Fibroblast of upper back skin (primary cell): Measurements from ENCODE around the gene NOP14.
"Not testable (repeated sequence)": the region's sequence is repeated elsewhere in the genome, so short reads cannot be mapped to it uniquely, and the experiment has no call there.

Experiments
- DNase-seq: peaks from one replicate; pipeline ENCODE4 v3.0.0-alpha.2; 2013

The NOP14 gene

DNA sequence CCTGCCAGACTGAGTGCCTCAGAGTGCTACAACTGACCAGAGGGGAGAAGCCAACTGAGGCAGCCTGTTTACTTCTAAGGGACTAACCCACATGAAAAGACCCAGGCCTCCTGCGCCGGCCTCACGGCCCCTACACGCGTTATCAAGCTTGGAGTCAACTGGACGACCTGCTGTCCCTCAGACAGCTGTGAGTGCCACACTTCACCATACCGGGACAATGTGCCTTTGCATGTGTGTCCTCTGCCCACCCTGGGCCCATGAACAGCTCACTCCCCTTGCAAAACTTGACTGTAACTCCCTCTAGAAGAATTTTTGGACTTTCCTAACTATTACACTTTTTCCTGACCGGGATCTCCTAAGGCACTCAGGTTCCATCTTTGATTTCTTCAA lies 1.8 kb downstream of the NOP14 start:
- DNase-seq, result no peak

- not testable (repeated sequence) for DNase-seq
These were observed 2.8 kb downstream of the NOP14 start for GRCh38 chr4:2960450-2960849.

DNA sequence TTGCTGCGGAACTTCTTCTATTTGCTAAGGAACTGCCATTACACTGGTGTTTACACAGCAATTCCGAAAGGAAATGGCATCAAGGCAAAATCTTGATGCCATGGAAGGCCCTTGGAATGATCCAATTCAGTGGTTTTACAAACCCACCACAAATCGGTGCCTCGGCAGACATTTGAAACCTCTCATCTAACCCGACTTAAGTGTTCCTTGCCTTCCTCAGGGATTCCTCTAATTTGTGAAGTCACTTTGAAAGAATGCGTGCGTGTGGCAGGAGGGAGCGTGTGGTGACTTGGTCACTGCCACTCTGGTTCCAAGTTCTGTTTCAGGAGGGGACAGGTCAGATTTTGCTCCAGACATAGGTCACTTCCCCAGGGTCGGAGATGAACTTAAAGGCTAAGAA lies 4.8 kb downstream of the NOP14 start:
- peak; percentile 66 for DNase-seq

GRCh38 chr4:2955186-2956044 lies 7.8 kb downstream of the NOP14 start:
- DNase-seq, result not testable (repeated sequence)

DNA sequence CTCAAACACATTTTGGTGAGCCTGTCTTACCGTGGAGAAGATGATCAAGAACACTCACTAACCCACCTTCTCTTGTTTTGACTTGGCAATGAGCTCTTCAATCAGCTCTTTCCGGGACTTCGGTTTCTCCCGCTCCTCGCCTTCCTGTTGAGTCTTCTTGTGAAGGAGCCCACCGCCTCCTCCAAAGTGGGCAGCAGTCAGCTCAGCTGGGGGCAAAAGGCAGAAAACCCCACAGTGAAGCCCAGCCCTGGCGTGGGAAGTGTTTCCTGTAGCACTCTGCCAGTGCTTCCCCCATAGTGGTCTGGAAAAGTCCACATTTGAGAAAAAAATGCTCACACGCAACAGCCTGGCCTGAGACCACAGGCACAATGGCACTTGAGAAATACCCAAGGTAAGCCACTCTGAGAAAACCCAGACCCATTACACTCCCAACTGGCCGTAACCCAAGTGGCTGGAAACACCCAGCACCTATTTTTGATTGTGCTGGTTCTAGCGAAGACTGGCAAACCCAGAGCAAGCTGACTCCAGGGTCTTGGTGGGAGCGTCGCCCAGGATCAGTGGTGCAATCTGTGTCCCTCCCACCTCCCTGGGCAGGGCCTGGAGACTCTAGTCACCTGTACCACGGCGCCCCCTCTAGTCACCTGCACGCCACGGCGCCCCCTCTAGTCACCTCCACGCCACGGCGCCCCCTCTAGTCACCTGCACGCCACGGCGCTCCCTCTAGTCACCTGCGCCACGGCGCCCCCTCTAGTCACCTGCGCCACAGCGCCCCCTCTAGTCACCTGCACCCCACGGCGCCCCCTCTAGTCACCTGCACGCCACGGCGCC lies 8.6 kb downstream of the NOP14 start:
- DNase-seq, result no peak

- no peak for DNase-seq
These were observed 9.7 kb downstream of the NOP14 start for GRCh38 chr4:2953496-2953895.

- no peak for DNase-seq
These were observed 12.8 kb downstream of the NOP14 start for GRCh38 chr4:2950221-2950989.

- DNase-seq, result no peak
These were observed 13.5 kb downstream of the NOP14 start for GRCh38 chr4:2949782-2950125.

DNA sequence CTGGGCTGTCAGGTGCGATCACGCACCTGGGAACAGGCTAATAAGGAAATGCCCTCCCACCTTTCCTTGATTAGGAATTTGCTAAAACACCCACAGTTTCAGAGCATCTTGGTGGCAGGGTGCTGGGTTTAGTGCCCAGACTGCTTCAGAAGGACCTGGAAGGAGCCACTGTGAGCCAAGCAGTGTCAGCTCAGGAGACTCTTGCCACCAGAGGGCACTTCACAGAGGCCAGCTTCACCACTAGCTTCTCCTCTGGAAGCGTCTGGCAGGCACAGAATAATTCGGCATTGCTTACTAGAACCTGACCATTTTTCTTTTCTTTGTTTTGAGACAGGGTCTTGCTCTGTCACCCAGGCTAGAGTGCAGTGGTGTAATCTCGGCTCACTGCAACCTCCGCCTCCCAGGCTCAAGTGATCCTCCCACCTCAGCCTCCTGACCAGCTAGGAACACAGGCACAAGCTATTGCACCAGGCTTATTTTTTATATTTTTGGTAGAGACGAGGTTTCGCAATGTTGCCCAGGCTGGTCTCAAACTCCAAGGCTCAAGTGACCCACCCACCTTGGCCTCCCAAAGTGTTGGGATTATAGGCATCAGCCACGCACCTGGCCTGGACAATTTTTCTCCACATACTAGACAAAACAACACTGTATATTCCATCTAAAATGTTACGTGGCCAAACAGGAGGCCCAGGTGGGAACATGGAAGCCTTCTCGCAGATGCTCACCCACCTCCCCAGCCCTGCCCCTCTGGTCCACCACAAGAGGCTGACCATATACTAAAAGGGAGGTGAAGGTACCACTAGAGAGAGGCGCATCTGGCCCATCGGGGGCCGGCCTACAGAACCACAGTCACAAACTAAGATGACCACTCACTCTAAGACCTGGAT lies 14.1 kb downstream of the NOP14 start:
- DNase-seq, result no peak

- no peak for DNase-seq
These were observed 15.3 kb downstream of the NOP14 start for GRCh38 chr4:2947926-2948325.

DNA sequence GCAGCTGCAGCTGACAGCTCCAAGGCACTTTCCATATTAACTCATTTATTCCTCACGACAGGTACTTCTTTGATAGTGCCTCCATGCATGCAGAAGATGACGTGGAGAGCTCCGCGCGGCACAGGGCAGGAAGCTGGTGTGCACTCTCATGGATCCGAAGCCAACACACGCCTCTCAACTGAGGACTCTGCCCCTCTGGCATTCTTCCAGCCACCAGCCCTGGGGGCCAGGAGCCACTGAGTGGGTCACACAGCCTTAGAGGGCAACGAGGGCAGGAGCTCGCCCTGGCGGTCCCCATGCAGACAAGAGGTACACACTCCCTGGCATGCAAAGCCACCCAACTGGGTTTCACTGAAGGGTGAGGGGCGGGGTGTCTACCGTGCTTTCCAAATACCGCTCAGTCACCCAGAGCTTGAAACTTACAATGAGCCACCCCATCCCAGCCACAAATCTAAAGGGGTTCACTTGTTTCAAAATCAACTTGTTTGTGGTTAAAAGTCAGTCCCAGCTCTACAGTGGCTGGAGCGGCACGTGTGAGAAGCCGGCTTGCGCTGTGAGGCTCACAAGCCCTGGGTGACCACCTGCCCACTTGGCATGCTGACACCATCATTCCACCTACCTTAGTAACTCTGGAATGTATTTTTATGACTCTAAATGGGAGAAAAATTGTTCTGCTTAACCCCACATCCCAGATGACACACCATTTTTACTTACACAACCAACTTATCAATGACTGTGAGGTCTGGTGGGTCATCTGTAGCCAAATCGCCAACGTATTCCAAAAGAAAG lies 16.2 kb downstream of the NOP14 start:
- no peak for DNase-seq

DNA sequence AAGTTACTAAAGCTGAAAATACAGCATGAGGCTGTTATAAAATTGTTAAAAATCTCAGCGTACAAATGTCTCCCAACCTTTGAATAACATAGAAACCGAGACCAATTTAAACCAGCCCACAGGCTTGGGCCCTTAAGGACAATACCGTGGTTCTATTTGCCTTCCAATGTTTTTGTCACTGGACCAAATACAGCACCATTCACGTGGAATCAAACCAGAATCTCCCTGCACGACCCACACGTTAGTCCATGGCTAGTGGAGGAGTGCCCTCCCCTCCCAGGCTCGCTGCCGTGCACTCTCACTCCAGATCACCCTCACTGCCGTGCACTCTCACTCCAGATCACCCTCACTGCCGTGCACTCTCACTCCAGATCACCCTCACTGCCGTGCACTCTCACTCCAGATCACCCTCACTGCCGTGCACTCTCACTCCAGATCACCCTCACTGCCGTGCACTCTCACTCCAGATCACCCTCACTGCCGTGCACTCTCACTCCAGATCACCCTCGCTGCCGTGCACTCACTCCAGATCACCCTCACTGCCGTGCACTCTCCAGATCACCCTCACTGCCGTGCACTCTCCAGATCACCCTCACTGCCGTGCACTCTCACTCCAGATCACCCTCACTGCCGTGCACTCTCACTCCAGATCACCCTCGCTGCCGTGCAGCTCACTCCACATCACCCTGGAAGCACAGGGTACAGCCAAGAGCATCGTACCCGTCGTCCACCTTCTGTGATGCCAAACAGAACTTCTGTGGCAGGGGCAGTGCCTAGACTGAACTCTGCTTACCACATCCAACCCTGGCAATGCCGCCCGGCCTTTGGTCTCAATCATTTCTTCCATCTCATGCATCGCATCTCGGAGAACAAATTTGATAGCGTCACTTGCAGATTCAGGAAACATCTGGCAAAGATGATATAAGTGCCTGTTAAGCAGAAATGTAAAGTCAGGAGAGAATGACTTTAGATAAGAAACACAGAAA lies 17.3 kb downstream of the NOP14 start:
- not testable (repeated sequence) for DNase-seq

DNA sequence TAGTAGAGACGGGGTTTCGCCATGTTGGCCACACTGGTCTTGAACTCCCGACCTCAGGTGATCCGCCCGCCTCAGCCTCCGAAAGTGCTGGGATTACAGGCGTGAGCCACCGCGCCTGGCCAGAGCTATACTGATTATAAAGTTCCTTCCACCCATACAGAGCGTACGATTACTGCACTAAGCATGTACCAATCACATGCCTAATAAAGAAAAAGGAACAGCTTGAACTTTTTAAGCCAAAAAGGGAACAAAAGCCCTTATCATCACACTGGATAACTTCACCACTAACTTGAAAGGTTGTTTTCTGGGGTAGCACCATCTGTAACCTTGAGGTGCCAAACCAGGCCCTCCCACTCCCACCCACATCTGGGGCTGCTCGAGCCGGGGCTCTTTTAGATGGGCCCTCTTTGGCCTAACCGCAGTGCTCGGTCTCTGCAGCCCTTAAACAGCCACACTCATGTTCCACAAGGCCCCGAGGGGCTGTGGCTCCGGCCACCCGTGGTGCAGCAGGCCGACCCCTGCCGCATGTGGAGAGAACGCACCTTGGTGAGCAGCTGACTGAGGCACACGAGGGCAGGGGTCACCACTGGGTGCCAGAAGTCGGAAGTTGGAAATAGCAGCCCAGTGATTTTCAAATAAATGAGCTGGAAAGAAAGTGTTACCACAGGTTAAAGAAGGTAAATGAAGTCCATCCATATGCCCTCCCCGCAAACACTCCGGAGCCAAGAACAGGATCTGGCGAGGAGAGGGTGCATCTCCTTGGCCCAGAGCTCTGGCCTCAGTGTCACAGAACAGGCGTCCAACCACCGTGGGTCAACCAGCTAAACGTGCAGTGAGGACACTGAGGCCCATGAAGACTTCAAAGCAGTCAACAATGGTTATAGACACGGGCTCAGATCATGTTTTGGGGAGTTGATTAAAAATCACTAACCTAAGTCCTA lies 18.4 kb downstream of the NOP14 start:
- DNase-seq, result no peak

DNA sequence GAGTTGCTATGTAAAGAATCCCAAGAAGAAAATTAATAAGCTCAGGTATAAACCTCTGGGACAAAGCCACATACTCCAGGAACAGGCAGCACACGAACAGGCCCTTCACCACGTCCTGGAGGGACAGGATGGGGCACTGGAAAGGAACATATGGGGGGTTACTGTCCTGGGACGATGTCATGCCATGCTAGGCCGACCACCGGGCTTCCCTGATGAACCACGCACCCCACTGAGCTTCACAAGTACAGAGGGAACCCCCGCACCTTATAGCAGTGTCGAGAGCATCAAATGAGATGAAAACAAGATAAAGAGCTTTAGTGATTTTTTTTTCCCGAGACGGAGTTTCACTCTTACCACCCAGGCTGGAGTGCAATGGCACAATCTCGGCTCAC lies 19.1 kb downstream of the NOP14 start:
- DNase-seq, result no peak

- no peak for DNase-seq
These were observed 19.7 kb downstream of the NOP14 start for GRCh38 chr4:2943364-2944090.

DNA sequence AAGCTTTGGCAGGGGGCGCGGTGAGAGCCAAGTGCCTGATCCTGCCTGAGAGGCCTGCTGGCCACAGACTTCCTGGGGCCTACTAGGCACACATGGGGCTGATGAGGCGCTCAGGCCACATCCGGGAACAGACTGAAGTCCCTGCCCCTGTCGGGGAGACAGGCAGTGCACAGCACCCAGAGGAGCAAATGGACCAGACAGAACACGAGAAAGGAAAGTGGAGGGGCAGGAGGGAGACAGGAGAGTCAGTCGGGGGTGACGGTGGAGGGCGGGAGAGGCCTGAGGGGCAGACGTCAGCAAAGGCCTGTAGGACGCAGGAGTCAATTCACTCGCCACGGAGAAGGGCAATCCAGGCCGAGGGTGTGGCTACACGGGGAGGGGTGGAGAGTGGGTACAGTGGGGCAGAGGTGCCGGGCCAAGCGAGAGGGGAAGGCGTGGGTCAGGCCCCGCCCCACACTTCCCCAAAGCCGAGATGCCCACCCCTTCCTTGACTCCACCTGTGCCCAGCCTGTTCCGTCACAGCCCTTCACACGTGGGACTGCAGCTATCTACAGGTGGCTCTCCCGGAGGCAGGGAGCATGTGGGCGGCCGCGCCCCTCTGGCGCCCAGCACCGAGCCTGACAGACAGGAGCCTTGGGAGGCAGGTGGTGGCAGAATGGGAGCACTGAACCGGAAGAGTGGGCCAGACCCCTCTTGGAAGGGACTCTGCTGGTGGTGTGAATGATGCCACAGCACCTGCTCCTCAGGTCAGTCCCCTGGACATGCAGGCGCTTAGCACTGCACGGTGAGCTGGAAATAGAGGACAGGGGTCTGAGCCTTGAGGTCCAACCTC lies 20.5 kb downstream of the NOP14 start:
- DNase-seq, result no peak

DNA sequence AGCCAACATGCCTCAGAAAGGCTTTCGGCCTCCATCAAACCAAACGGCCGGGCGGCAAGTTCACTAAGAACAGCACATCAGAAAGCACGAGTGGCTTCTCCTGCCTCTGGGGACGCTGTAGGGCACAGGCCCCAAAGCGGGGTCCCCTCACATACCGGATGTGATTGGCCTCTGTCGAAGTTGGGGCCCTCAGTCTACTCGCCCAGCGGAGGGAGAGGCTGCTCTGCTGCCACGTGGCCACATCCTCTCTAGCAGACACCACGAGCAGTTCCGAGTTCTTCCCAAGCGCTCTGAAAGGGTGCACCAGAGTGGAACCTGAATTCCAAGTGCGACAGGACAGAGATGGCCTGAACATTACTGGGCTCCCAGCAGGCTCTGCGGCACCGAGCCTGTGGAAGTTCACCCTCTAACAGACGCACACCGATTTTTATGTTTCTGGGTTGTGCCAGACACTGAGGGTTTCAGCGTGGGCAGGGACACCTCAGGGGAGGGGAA lies 21.1 kb downstream of the NOP14 start:
- DNase-seq, result no peak
